Parathyroid adenoma (tissue), 2 donors: ENCODE results near the gene TUBA4A.

Source experiments
- H2AFZ ChIP-seq: fragments of 300-600 bp; sonication (generic); one replicate; pipeline ENCODE4 v1.7.0; 2017; ENCODE audit warnings: antibody characterized with exemption, mild to moderate bottlenecking
- H3K27ac ChIP-seq: fragments of 300-600 bp; sonication (generic); one replicate; pipeline ENCODE4 v1.7.0; 2017
- H3K27me3 ChIP-seq: fragments of 300-600 bp; sonication (generic); one replicate; pipeline ENCODE4 v1.7.0; 2017; ENCODE audit warnings: low read length; ENCODE audit not compliant: control insufficient read depth, insufficient read depth
- H3K36me3 ChIP-seq: fragments of 300-600 bp; sonication (generic); one replicate; pipeline ENCODE4 v1.7.0; 2017; ENCODE audit warnings: low read length; ENCODE audit not compliant: control insufficient read depth, insufficient read depth
- H3K4me1 ChIP-seq: fragments of 300-600 bp; sonication (generic); one replicate; pipeline ENCODE4 v1.7.0; 2017; ENCODE audit warnings: control low read depth
- H3K4me2 ChIP-seq: fragments of 300-600 bp; sonication (generic); one replicate; pipeline ENCODE4 v1.7.0; 2017; ENCODE audit warnings: low read length
- H3K4me3 ChIP-seq: fragments of 300-600 bp; sonication (generic); one replicate; pipeline ENCODE4 v1.7.0; 2017; ENCODE audit warnings: low read depth, low read length
- H3K79me2 ChIP-seq: fragments of 300-600 bp; sonication (generic); one replicate; pipeline ENCODE4 v1.7.0; 2017; ENCODE audit warnings: control low read depth
- H3K9ac ChIP-seq: fragments of 300-600 bp; sonication (generic); one replicate; pipeline ENCODE4 v1.7.0; 2017; ENCODE audit warnings: mild to moderate bottlenecking
- H3K9me3 ChIP-seq: fragments of 300-600 bp; sonication (generic); one replicate; pipeline ENCODE4 v1.7.0; 2017; ENCODE audit warnings: low read length; ENCODE audit not compliant: control insufficient read depth
- TF ChIP-seq, protein P1 (sequence below): fragments of 300-600 bp; sonication (generic); IDR thresholded peaks from one replicate; pipeline ENCODE4 v1.7.0; 2017; ENCODE audit warnings: antibody characterized with exemption, mild to moderate bottlenecking
- donor health status: primary hyperparathyroidism.

Gene TUBA4A

DNA sequence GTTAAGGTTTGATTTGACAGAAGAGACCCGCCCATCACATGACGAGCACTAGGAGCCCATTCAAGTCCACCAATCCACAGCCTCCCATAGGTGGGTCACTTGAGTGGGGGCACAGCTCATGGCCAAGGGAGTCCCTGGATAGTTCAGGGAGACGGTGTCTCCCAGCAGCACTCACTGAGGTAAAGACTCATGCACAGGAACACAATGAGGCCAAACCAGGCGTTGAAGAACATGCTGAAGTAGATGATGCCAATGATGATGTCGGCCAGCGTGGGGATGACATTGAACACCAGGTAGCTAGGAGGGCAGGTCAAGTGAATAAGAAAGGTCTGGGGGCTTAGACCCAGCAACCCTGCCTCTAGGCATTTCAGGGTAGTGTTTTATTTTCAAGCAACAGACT is 38.9 kb downstream of the TUBA4A start:
- TF ChIP-seq, protein P1, sequence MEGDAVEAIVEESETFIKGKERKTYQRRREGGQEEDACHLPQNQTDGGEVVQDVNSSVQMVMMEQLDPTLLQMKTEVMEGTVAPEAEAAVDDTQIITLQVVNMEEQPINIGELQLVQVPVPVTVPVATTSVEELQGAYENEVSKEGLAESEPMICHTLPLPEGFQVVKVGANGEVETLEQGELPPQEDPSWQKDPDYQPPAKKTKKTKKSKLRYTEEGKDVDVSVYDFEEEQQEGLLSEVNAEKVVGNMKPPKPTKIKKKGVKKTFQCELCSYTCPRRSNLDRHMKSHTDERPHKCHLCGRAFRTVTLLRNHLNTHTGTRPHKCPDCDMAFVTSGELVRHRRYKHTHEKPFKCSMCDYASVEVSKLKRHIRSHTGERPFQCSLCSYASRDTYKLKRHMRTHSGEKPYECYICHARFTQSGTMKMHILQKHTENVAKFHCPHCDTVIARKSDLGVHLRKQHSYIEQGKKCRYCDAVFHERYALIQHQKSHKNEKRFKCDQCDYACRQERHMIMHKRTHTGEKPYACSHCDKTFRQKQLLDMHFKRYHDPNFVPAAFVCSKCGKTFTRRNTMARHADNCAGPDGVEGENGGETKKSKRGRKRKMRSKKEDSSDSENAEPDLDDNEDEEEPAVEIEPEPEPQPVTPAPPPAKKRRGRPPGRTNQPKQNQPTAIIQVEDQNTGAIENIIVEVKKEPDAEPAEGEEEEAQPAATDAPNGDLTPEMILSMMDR, result no peak
- Histone ChIP-seq H3K4me3 (no peak overlapping the region), H3K27me3 (no peaks in the 10 kb centered on the region), H3K36me3 (no peaks in the 10 kb centered on the region), H2AFZ (no peak overlapping the region), H3K9me3 (no peaks in the 10 kb centered on the region), H3K4me2 (no peak overlapping the region), H3K4me1 (peaks cover 12% of the 10 kb centered on the region), H3K9ac (no peak overlapping the region), H3K79me2 (no peaks in the 10 kb centered on the region), H3K27ac (no peak overlapping the region)

DNA sequence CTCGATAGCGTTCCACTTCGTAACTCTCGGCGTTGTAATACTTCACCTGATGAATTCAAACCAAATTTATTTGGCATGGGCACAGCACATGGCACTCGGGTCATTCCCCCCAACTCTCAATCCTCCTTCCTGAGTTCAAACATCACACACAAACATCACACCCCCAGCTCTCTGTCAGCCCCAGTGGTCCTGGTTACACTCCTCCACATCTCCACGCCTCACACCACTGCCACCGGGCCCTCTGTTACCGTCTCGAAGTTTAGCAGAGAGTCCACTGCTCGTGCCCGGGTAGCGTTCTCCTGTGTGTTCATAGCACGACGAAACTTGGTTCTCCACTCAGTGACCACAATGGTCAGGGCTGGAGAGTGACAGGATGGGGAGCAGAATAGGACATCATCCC is 39.6 kb downstream of the TUBA4A start:
- H3K27ac ChIP-seq, result no peak overlapping the region
- no peak overlapping the region for H3K9ac ChIP-seq
- H3K4me1 ChIP-seq, result peaks cover 6% of the 10 kb centered on the region
- H3K9me3 ChIP-seq, result no peaks in the 10 kb centered on the region
- H3K27me3 ChIP-seq, result no peaks in the 10 kb centered on the region
- TF ChIP-seq, protein P1, result no peak
- no peak overlapping the region for H3K4me2 ChIP-seq
- H2AFZ ChIP-seq, result no peak overlapping the region
- H3K36me3 ChIP-seq, result no peaks in the 10 kb centered on the region
- no peaks in the 10 kb centered on the region for H3K79me2 ChIP-seq
- no peak overlapping the region for H3K4me3 ChIP-seq

DNA sequence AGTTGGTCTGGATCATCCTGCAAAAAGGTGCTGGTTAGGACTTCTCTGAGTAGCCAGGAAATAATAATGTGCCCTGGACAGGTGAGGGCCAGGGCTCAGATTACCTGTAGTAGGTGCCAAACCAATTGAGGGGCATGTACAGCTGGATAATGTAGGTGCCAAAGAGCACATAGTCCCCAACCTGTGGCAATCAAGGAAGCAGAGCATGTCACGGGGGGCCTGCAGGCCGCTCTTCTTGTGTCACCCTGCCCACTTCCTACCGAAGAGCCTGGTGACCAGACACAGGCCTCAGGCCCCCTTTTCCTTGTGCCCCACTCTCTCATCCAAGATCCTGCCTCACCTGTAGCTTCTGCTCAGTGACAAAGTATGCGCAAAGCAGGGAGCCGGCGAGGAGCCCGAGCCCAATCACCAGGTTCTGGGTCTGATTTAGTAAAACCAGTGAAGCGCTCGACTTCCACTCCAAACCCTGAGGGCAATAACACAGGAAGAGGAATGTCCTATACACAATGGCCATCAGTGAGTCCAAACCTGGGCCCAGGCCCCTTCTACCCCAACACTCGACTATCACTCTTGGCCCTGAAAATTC is 40.1 kb downstream of the TUBA4A start:
- Histone ChIP-seq H3K27ac (no peak overlapping the region), H3K27me3 (no peaks in the 10 kb centered on the region), H3K4me2 (no peak overlapping the region), H3K4me1 (peaks cover 4% of the 10 kb centered on the region), H3K4me3 (no peak overlapping the region), H3K36me3 (no peaks in the 10 kb centered on the region), H2AFZ (no peak overlapping the region), H3K79me2 (no peaks in the 10 kb centered on the region), H3K9me3 (no peaks in the 10 kb centered on the region), H3K9ac (no peak overlapping the region)
- TF ChIP-seq, protein P1, result no peak

DNA sequence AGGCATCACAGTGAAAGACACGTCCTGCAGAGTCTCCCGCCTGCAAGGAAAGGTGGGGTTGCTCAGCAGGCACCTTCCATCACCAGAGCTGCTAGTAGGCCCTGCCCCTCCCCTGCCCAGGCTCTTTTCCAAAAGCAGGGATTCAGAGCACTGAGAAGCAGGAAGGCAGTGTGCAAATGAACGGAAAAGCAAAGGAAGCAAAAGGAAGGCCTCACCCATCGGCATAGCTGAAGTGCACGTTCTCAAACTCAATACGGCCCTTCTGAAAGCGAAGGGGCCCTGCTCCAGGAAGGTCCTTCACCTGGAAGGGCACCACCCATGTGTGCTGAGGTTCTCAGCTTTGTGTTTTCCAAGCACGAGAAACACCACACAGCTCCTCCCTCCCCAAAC is 40.7 kb downstream of the TUBA4A start:
- no peaks in the 10 kb centered on the region for H3K79me2 ChIP-seq
- no peak overlapping the region for H3K4me2 ChIP-seq
- no peak overlapping the region for H3K27ac ChIP-seq
- no peak overlapping the region for H3K4me3 ChIP-seq
- no peaks in the 10 kb centered on the region for H3K36me3 ChIP-seq
- H3K27me3 ChIP-seq, result no peaks in the 10 kb centered on the region
- H3K9me3 ChIP-seq, result no peaks in the 10 kb centered on the region
- TF ChIP-seq, protein P1, result no peak
- H3K4me1 ChIP-seq, result peaks cover 7% of the 10 kb centered on the region
- H3K9ac ChIP-seq, result no peak overlapping the region
- no peak overlapping the region for H2AFZ ChIP-seq

DNA sequence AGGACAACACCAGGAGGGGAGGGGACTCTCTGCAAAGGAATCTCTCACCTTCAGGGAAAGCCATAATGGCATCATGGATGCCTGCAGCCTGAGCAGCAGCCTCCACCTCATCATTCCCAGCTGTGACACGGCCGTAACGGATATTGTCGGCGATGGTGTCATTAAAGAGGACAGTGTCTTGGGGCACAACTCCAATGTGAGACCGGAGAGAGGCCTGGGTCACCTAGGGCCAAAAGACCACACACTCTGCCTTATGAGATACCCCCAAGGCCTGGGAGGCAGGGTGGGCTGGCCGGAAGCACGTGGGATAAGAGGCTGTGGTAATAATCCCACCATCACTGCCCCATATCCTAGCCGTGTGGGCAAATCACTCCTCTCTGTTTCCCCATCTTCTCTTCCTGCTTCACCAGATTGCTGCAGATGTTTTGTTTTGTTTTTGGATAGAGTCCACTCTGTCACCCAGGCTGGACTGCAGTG is 42.8 kb downstream of the TUBA4A start:
- Histone ChIP-seq H3K36me3 (no peaks in the 10 kb centered on the region), H3K27ac (no peak overlapping the region), H3K79me2 (no peaks in the 10 kb centered on the region), H3K4me2 (no peak overlapping the region), H3K9me3 (no peaks in the 10 kb centered on the region), H3K4me3 (no peak overlapping the region), H3K27me3 (no peaks in the 10 kb centered on the region), H3K9ac (no peak overlapping the region), H3K4me1 (peaks cover 15% of the 10 kb centered on the region), H2AFZ (no peak overlapping the region)
- TF ChIP-seq, protein P1, result no peak
